GM12891 (cell line): ENCODE results near the gene PIAS4.
A peak's percentile ranks its signal among the peaks of the same experiment; 100 is the strongest.

Experiments used
- DNase-seq: peaks from one replicate; pipeline ENCODE4 v3.0.0; 2011; ENCODE audit warnings: low spot score; ENCODE audit not compliant: insufficient read length
- FAIRE-seq: peaks from 2 replicates; lab custom pipeline; 2011; peaks lifted over from hg19 to GRCh38; lab: Jason Lieb, UNC
- PAX5 ChIP-seq: IDR thresholded peaks from 2 replicates; pipeline ENCODE4 v1.6.1; 2011; ENCODE audit warnings: low read length, moderate library complexity, mild to moderate bottlenecking; ENCODE audit not compliant: insufficient read depth, severe bottlenecking
- POLR2A ChIP-seq: IDR thresholded peaks from 2 replicates; pipeline ENCODE4 v1.6.1; 2011; ENCODE audit warnings: low read depth, low read length, control low read depth
- POLR2AphosphoS5 ChIP-seq: IDR thresholded peaks from 2 replicates; pipeline ENCODE4 v1.6.1; 2011; ENCODE audit warnings: low read depth, low read length, control low read depth
- POU2F2 ChIP-seq: IDR thresholded peaks from 2 replicates; pipeline ENCODE4 v1.6.1; 2011; ENCODE audit warnings: low read depth, mild to moderate bottlenecking, control low read depth, low read length, moderate library complexity
- SPI1 ChIP-seq: IDR thresholded peaks from 2 replicates; pipeline ENCODE4 v1.6.1; 2011; ENCODE audit warnings: low read depth, low read length, control low read depth
- TAF1 ChIP-seq: IDR thresholded peaks from 2 replicates; pipeline ENCODE4 v1.6.1; 2011; ENCODE audit warnings: low read depth, low read length, control low read depth

PIAS4 gene

DNA sequence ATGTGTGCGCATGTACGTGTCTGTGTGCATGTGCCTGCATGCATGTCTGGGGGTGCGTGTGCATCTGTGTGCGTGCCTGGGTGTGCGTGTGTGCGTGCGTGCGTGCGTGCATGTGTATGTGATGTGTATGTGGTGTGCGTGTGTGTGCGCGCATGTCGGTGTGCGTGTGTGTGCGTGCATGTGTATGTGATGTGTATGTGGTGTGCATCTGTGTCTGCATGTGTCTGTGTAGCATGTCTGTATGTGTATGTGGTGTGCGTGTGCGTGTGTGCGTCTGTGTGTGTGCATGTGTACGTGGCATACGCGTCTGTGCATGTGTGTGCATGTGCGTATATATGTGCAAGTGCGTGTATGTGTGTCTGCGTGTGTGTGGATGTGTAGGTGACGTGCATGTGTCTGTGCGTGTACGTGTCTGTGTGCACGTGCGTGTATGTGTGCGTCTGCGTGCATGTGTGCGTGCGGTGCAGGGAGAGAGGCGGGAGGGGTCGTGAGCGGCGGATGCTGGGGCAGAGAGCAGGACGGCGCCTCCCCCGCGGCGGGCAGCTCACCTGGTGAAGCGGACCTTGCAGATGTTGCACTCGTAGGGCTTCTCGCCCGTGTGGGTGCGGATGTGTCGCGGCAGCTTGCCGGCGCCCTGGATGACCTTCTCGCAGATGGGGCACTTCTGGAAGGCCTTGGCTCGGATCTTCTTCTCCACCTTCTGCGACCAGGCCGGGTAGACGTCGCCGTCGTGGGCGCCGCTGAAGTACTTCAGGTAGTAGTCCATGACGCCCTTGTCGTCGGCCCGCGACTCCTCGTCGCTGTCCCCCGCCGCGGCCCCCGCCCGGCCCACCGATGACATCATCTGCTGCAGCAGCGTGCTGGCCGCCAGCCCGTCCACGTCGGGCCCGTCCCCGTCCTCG lies 46.1 kb downstream of the PIAS4 start:
- DNase-seq (no peak), FAIRE-seq (peak; percentile 86)

DNA sequence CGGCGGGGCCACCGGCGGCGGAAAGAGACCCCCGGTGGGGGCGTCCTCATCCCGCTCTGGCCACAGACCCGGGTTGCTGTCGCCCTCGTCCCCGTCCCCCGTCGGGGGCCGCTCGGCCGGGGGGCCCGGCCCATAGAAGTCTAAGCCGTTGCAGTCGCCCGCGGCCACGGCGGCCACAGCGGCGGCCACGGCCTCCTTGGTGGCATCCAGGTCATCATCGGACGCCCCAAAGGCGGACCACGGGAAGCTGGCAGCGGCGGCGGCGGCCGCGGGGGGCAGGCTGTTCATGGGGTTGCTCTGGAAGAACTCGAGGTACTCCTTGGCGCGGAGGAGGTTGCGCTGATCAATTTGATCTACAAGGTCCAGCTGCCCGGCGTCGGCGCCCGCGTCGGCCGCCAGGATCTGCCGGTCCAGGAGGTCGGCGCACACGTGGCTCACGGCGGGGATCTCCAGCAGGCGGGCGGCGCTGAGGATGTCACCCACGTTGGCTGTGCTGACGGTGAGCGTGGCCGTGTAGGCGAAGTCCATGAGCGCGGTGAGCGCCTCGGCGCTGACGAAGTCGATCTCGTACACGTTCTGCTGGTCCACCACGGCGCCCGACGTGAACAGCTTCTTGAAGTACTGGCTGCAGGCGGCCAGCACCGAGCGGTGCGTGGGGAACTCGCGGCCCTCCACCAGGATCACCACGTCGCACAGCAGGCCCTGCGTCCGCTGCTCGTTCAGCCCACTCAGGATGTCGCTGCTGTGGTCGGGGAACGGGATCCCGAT lies 47.1 kb downstream of the PIAS4 start:
- FAIRE-seq (no peak), DNase-seq (no peak)
- no peak for TF ChIP-seq SPI1
- TF ChIP-seq POLR2AphosphoS5: no peak
- TF ChIP-seq PAX5: no peak

More for the DNA sequence above, 46.1 kb downstream of the PIAS4 start:
- TF ChIP-seq SPI1: no peak
- TF ChIP-seq PAX5: no peak
- TF ChIP-seq POU2F2: no peak
- TF ChIP-seq POLR2AphosphoS5: peak; percentile 70; the same call in 1 of the 2 replicates
- TF ChIP-seq TAF1: no peak
- TF ChIP-seq POLR2A: peak; percentile 23; the same call in 1 of the 2 replicates

DNA sequence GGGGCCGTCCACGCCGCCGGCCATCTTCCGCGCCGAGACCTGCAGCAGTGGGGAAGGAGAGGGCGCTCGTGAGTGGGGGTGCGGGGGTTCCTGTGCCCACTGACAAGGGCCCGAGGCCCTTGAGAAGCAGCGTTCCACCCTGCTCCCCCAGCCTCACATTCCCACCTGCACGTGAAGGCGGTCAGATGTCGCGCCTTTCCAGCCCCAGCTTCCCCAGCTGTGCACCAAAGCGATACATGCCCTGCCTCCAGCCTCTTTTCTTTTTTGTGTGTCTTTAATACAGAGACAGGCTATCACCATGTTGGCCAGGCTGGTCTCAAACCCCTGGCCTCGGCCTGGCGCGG lies 47.6 kb downstream of the PIAS4 start:
- no peak for DNase-seq
- no peak for TF ChIP-seq SPI1
- TF ChIP-seq TAF1: no peak
- 0 out of 2 replicates have a peak, but pooled peaks have one; percentile 35 for TF ChIP-seq POLR2A
- TF ChIP-seq PAX5: no peak
- FAIRE-seq: no peak

DNA sequence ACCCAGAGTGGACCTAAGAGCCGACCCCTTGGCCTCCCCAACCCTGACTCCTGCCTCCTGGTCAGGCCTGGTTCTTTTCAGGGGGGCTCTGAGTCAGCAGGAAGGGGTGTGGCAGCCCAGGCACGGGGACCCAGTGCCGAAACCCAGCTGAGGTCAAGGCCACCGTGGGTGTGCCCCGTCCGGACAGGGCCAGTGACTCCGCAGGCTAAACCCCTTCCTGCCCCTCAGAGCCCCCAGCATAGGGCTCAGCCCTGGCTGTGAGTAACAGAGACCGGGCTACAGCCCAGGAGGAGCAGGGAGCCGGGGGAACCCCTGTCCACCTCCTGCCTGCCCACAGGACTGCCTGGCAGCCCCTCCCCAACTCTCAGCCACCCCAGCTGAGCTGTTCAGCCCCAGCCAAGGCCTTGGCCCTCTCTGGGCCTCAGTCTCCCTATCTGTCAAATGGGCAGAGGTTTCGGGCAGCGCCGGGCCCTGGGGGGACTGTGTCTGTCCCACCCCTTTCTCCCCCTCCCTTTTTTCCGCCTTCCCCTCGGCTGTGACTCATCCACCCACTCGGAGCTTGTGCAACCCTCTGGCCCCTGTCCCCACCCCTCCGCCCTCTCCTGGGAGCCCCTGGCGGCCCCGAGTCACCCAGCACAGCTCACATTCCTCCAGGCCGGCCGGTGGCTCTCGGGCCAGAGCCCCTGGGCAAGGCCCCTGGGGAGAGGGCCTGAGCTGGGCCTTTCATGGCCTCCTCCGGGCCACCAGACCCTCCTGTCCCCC lies 50.6 kb downstream of the PIAS4 start:
- no peak for DNase-seq
- TF ChIP-seq SPI1: no peak
- no peak for TF ChIP-seq POLR2A
- TF ChIP-seq POU2F2: no peak
- no peak for TF ChIP-seq POLR2AphosphoS5
- TF ChIP-seq TAF1: no peak
- TF ChIP-seq PAX5: no peak
- FAIRE-seq: no peak

DNA sequence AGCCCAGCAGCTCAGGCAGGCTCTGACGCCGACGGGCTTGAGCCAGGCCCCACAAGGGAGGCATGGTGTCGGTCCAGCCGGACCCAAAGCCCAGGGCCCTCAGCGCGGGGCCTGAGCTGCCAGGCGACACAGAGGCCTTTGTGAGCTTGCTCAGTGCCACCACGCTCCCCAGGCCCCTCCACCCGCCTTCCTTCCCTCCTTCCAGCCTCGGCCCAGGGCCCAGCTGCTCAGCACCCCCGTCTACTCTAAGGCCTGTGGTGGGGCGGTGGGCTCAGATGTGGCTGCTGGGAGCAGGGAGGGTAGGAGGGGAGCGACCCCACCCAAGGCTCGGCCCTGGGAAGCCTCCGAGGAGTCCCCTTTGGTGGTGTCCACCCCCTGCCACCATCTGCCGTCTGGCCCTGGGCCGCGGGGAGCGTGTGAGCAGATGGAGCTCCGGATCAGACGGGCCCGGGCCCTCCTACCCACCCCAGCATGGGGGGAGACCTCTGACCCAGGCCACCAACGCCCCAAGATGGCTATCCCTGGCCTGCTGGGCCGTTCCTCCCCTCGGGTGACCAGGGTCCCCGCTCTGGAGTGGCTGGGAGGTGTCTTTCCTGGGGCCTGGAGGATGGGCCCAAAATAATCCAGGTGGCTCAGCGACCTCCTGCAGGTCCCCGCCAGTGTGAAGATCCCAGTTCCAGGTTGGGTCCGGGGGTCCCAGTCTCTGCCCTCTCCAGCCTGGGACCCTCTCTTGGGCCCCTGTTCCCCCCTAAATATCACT lies 51.3 kb downstream of the PIAS4 start:
- DNase-seq (no peak), FAIRE-seq (no peak)
- TF ChIP-seq SPI1: no peak

DNA sequence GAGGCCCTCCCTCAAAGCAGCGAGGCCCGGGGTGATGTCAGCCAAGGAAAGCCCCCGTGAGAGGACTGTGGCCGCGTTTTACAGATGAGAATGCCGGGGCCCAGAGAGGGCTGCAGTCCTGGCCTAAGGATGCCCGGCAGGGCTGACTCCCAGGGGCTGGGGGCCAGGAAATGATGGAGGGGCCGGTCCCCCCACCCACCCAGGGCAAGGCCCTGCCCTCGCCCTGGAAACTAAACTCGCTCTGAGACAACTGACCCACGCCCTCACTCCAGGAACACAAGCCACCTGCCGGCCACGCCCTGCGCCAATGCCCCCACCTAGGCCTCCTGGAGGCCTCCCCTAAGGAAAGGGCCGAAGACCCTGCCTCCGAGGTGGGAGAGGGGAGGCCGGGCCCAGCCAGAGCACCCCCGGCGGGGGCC lies 51.9 kb downstream of the PIAS4 start:
- TF ChIP-seq POLR2AphosphoS5 (no peak), POU2F2 (no peak), POLR2A (no peak), TAF1 (no peak), PAX5 (no peak), SPI1 (no peak)
- DNase-seq (no peak), FAIRE-seq (no peak)

DNA sequence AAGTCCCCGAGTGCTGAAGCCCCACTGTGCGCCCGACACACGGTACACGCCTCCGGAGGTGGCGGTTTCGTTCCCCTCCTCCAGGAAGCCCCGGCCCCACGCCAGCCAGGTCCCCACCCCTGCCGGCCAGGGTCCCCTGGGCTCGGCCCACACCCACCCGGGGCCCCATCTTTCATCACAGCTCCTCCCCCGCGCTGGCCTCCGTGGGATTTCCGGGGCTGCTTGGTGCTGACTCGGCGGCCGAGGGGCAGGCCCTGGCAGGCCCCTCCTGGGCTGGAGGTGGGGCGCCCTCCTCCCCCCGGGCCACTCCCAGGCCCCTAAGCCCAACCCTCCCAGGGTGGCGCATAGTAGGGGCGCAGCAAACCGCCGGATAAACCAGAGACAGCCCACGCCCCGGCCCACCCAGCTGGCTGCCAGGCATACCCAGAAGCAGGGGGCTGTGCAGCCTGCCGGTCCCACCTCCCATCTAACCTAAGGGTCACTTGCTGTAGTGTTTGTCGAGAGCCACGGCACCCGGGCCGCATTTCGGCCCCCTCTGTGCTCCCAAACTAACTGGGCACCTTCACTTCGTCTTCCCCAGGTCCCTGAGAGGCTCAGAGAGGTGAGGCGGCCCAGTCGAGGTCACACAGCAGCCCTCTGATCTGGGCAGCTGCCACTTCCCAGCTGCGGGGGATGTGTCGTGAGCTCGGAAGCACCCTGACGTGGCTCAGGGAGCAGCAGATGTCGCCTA lies 52.5 kb downstream of the PIAS4 start:
- DNase-seq (no peak), FAIRE-seq (no peak)
- TF ChIP-seq TAF1 (no peak), SPI1 (no peak), POLR2AphosphoS5 (no peak), POU2F2 (no peak), PAX5 (no peak), POLR2A (no peak)

DNA sequence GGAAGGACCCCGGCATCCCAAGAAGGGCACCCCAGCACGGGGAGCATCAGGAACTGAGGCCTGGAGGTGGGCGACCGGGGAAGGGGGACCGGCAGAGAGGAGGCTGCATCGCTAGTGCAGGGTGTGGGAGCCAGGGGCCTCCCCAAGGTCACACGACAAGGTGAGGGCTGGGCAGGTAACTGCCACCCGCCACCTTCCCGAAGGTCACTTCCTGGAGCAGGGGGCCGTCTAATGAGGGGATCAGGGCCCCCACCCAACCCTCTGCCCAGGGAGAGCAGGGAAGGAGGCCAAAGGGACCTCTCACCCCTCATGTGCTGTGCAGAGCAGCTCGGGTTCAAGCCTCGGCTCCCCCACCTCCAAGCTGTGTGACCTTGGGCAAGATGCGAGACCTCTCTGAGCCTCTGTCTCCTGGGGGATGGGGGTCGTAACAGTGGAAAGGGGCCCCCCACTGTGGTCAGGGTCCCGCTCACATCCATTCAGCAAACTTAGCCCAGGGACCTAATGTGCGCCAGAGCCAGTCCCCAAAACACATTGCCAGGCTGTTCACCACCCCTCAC lies 53.2 kb downstream of the PIAS4 start:
- DNase-seq (no peak), FAIRE-seq (no peak)

DNA sequence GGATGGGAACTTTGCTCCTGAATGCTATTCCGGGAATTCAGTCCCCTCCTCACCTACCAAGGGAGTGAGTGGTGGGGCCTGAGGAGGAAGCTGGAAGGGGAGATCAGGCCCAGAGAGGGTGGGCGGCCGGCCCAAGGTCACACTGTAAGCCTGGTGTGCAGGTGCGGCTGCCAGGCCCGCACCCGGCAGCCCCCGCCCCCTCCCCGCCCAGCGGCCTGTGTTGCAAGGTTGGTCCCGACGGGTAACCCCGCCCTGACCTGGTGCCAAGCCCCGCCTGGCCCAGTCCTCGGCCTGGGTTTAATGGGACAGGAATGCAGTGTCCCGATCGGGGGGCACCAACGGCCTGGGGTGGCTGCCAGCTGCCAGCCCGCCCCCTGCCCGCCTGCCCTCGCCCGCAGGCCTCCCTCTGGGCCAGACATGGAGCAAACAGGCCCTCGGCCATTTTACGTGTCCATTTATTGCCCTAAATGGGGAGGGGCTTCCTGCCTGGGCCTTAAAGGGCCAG lies 53.7 kb downstream of the PIAS4 start:
- DNase-seq (no peak), FAIRE-seq (no peak)
- no peak for TF ChIP-seq POLR2A
- no peak for TF ChIP-seq PAX5
- TF ChIP-seq TAF1: no peak
- no peak for TF ChIP-seq POLR2AphosphoS5
- TF ChIP-seq SPI1: no peak
- TF ChIP-seq POU2F2: no peak

More for the DNA sequence above, 53.2 kb downstream of the PIAS4 start:
- TF ChIP-seq POU2F2 (no peak), POLR2A (peak; percentile 32; the same call in 1 of the 2 replicates), POLR2AphosphoS5 (0 out of 2 replicates have a peak, but pooled peaks have one; percentile 41)
